HG02759 (cell line): Measurements from ENCODE around the gene SRGAP3.
"Not testable (repeated sequence)": the region's sequence is repeated elsewhere in the genome, so short reads cannot be mapped to it uniquely, and the experiment has no call there.

Source experiments
- ATAC-seq: cut with Tn5 transposase; IDR thresholded peaks from one replicate; pipeline ENCODE4 v1.9.1; 2021; ENCODE audit warnings: mild to moderate bottlenecking, moderate library complexity; ENCODE audit not compliant: unreplicated experiment

Gene SRGAP3

DNA sequence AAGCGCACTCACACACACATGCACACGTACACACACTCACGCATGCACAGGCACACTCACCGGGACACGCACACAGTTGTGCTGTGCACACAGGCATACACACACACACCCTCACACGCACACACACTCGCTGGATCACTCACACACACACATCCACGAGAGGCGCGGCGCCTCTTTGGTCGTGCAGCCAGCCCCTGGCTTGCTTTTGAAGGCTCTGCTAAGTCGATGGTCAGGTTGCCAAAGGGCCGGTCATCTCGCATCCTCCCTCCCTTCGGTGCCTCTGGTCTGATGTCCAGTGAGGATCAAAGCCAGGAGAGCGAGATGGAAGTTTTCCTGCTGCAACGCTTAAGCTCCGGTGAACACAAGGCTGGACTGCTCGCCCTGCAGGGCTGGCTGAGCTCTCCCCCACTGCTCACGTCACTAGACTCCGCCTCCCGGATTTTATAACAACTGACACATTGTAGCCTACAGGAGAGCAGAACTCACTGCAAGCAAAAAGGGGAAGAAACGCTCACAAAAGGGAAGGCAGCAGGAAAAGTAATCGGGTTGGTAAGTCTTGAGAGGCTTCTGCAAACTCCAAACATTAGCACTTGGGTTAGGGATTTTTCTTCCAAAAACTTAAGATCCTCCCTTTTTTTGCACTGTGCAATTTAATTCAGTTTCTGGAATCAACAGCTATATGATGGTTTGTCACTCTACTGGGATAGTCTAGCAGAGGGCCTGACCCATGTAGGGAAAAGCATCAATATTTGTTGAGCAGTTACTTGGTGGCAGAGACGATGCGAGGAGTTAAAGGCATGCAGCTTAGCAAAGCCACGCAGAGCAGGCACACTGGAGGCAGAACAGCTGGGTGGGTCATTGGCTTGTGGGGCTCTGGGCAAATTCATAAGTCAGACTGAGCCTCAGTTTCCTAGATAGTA, at the start of gene SRGAP3:
SRGAP3 (minus strand) TSS at position 374 of the 920 bp plus-strand sequence. CDS start 695 bp downstream, outside the sequence.
- peak; percentile 100 for ATAC-seq

DNA sequence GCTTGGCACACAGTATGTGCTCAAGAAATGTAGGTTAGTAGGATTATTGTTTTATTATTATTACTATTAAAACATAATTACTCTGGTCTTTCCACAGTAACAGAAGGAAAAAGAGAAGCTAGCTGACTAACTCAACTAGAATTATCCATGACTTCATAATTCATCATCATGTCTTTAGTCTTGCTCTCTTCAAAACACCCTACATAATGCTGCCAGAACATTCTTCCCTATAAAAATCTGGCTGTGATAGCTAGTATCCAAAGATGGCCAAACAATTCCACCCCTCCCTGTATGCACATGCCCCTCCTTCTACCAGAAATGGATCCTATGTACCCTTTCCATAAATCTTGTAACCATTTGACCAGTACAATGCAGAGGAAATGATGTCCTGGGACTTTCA, 48.8 kb upstream of the SRGAP3 start:
- no peak for ATAC-seq

DNA sequence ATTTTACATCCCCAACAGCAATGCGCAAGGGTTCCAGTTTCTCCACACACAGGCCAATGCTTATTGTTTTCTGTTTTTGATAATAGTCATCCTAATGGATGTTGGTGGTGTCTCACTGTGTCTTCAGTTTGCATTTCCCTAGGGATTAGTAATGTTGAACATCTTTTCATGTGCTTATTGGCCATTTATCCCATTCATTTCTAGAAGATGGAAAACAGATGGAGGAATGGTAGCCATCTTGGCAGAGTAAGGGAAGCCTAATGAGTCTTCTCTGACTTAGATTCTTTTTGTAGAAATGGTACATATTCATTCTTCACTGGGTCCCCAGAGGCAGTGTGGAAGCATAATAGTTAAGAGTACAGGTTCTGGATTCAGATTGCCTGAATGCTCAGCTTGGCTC, 46.8 kb upstream of the SRGAP3 start:
- no peak for ATAC-seq

DNA sequence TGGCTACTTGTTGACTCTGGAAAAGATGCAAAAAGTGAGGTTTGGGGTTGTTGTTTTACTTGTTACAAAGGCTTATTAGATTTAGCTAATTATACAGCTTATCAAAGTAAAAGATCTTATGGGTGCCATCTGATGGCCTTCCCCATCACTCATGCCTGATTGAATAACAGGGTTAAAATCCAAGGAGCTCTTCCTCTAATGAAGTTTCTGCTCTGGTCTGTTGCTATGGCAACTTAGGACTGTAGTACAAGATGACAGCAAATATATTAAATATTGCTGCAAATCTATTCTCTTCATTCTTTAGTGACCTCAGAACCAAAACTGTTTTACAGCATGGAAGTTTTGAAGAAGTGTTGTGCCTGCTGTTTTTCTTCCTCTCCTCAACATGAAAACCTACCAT, 45.6 kb upstream of the SRGAP3 start:
- ATAC-seq: no peak

DNA sequence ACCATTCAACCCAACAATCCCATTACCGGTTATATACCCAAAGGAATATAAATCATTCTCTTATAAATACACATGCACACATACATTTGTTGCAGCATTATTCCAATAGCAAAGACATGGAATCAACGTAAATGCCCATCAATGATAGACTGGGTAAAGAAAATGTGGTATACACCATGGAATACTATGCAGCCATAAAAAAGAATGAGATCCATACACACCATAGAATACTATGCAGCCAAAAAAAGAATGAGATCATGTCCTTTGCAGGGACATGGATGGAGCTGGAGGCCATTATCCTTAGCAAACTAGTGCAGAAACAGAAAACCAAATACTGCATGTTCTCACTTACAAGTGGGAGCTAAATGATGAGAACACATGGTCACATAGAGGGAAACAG, 44.5 kb upstream of the SRGAP3 start:
- ATAC-seq: not testable (repeated sequence)

DNA sequence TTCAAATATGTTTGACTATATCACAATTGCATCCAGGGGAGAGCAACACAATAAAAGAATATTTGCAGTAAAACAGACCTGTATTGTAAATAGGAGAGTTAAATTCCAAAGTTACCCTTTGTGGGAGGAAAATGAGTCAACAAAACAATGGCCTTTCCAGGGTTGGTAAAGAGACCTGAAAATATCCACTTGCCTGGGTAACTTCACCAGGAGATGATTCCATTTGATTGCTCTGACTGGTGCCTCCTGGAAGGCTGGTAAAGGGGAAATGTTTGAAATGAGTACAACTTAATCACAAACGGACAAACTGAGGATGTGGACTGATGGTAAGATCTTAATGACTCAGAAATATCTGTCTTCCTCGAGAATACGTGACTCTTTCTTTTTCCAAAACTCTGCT, 43.6 kb upstream of the SRGAP3 start:
- no peak for ATAC-seq

DNA sequence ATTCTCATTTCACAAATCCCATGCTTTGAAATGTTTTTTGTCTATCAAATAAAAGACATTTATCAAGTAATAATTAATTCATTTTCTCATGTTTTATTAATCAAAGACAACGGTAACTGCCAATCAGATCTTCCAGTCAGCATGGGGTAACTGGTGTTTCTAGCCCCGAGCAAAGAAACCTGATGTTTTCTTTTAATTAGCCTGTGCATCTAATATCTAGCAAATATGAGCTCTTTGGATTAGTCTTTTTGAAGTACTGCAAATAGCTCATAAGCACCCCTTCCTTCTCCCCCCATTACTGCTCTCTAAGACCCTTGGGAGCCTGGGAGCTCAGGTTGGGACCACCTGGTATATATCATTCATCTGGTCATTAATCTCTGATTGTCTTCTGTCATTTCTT, 43.1 kb upstream of the SRGAP3 start:
- ATAC-seq: no peak

DNA sequence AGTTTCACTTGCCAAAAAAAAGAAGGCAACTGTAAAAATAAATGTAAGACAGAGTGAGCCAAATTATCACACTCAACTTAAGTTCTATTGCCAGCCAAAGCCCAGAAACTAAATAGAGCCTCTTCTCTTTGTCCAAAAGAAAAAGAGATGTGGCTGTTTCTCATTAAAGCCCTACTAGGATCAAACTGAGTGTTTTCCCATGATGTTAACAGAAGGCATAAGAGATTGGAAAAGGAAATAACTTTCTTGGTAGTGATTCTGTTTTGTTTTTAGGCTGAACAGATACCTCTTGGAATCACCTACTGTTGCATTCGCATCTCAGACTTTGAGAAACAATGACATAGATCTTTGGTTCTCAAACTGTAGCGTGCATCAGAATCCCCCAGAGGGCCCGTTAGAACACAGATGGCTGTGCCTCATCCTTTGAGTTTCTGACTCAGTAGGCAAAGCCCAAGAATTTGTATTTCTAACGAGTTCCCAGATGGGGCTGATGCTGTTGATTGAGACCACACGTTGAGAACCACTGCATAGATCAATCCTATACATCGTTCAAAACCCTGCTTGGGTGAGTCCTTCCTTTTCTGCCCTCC, 42.5 kb upstream of the SRGAP3 start:
- ATAC-seq: no peak

DNA sequence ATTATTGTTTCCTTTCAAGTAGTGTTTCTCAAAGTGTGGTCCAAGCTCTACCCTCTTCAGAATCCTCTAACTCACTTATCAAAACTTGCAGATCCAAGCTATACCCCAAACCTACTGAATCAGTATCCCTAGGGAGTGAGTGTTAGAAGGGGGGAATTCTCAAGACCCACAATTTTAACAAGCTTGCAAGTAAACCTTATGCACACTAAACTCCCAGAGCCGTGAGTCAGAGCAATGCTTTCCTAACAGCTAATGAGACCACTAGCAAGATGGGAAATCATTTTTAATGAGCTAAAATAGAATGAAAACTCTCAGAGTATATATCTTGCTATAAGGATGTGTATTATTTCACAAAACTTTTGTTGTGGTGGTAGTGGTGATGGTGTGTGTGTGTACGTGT, 41.1 kb upstream of the SRGAP3 start:
- no peak for ATAC-seq

DNA sequence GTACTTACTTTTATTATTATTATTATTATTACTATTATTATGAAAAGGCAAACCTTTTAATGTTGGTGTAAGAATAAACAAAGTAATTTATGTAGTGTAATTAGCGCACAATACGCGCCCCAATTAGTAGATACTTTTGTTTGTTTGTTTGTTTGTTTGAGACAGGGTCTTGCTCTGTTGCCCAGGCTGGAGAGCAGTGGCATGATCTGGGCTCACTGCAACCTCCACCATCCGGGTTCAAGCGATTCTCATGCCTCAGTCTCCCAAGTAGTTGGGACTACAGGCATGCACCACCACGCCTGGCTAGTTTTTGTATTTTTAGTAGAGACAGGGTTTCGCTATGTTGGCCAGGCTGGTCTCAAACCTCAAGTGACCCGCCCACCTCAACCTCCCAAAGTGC, 32.1 kb upstream of the SRGAP3 start:
- ATAC-seq: not testable (repeated sequence)

DNA sequence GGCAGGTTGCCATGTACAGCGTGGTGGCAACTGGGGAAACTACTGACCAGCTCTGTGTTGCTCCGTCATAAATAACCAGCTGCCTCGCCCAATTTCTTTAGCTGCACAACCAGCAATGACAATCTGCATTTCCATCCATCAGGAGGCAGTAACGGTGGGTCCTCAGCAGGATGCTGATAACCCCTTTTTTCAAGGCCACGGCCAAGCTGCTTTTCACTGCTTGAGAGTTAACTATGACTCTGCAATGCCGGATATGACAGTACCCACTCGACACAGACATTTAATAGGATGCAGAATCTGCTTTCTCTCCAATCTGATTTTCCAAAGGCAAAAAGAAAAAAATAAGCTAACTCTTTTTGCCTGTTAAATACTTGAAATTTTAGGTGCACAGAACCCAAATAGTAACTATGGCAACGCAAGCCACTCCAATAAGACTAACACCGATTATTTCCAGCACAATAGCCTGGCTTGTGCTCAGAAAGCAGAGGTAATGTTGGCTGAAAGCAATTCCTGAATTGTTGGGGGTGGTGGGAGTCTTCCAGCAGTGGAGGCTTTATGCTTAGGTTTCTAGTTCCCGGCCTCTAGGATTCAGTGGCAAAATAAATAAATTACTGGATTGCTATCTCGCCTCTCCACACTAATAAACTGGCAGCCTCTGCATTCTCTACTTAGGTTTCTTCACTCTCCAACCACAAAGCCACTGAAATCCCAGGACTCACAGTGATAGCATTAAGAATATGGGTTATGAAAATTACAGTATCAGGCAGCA, 31.2 kb upstream of the SRGAP3 start:
- no peak for ATAC-seq

DNA sequence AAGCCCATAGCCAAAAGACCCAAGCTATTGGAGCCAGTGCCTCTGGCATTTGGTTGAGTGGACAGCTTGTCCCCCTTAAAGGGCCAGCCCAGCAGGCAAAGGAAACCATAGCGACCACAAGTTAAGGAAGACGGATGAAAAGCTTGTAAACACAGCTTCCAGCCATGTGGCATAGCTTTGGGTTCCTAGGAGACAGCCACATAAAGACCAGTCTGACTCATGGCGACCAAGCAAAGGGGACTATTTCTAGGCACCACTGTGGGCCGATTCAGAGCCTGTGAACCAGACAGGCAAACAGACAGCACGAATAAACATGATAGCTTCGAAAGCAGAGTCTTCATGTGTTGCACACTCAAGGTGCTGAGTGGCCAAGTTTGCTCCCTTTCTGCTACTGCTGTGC, 30.5 kb upstream of the SRGAP3 start:
- no peak for ATAC-seq

DNA sequence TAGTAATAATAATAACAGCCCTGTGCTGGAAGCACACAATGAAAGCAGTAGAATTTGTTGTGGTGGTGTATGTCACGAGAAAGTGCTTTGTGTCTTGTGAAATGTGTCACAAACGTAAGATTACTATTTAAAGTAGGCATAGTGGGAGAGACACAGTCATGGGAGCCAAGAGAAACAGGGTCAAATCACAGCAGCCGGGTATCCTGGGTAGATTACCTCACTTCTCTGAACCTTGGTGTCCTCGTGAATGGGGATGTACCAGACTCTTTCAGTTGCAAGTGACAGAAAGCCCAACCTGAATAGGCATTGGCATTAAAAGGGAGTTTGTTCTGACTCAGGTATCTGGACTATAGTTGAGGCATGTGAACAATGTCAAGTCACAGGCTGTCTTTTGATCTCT, 29.1 kb upstream of the SRGAP3 start:
- no peak for ATAC-seq

DNA sequence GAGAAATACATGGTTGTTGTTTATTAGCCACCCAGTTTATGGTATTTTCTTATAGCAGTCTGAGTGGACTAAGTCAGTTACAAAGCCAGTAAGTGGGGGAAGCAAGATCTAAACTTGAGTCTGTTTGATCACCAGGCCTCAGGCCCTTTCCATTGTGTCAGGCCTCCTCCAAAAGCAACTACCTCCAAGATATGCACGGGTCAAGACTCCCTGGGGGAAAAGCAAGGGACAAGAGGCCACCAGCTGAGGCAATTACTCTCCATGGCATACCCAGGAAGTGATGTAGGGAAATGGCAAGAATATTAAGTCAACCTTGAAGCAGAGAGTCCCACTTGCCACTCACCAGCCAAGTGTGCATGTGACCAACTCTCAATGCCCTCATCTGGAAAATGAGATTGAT, 28.6 kb upstream of the SRGAP3 start:
- no peak for ATAC-seq

DNA sequence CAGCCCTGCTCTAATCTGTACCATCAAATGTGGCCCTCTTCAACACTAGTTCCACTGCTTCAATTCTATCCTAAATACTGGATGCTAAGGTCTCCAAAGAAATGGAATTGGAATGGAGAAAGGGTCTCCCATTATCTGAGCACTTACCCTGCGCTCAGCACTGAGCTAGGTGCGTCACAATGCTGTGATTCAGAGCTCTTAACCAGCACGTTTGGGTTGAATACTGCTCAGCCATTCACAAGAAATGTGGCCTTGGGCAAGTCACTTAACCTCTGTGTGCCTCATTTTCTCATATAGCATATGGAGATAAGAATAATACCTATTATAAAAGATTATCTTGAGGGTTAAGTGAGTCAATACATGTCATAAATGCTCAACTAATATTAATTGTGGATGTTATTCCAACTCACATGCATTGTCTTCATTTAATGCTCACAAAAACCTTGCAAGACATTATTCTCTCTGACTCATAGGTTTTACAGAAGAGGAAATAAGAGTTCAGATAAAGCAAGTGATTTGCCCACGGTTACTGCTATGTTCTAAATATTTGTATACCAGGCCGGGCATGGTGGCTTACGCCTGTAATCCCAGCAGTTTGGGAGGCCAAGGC, 27.4 kb upstream of the SRGAP3 start:
- ATAC-seq: no peak

DNA sequence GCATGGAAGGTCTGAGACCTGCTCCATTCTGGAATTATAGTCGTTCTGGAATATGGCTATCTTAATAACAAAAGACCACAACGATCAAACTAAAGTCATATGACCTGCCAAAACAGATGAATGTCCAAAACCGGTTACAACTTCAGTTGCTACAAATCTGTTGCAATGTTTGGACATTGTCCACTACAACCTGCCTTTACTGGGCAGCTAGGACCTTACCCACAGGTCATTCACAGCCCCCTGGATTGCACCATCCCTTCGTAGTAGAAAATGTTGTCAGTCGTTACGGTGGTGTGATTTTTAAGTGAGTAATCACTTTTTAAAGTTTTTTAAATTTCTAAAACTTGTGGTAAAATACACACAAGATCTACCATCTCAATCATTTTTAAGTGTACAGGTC, 22.5 kb upstream of the SRGAP3 start:
- ATAC-seq: no peak

DNA sequence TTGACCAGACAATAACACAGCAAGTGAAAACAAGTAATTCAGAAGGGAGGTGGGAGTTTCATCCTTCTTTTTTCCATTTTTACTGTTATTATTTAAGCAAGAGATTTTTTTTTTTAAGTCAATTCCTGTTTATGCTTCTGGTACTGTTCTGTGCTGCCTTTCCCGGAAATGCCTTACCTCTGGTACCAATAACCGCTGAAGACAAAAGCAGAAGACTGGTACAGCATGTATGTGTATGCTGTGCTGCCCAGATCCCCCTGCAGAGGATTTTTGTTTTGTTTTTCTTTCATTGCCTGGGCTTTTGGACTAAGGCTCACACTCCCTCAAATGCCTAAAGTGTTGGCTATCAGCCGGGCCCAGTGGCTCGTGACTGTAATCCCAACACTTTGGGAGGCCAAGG, 21.3 kb upstream of the SRGAP3 start:
- no peak for ATAC-seq

DNA sequence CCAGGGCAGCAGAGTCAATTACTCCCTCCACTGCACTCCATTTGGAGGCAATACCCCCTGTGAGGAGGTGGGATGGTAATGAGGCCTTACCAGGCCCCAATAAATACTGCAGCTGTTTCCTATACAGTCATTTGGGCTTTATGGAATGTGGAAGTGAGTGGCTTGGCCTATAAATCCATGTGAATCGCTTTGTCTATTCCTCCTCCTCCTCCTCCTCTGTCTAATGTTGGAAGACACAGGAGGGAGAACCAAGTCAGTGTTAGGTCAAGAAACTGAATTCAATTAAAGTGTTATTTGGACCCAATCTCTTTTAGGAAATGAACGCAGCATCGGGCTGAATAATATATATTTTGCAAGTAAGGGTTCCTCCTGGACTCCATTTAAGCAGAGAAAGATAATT, 17.3 kb upstream of the SRGAP3 start:
- no peak for ATAC-seq

DNA sequence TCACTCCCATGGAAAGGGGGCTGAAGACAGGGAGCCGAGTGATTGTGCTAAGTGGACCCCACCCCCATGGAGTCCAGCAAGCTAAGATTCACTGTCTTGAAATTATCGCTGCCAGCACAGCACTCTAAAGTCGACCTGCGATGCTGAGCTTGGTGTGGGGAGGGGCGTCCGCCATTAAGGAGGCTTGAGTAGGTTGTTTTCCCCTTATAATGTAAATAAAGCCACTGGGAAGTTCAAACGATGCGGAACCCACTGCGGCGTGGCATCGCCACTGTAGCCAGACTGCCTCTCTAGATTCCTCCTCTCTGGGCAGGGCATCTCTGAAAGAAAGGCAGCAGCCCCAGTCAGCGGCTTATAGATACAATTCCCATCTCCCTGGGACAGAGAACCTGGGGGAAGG, 10.9 kb upstream of the SRGAP3 start:
- no peak for ATAC-seq

DNA sequence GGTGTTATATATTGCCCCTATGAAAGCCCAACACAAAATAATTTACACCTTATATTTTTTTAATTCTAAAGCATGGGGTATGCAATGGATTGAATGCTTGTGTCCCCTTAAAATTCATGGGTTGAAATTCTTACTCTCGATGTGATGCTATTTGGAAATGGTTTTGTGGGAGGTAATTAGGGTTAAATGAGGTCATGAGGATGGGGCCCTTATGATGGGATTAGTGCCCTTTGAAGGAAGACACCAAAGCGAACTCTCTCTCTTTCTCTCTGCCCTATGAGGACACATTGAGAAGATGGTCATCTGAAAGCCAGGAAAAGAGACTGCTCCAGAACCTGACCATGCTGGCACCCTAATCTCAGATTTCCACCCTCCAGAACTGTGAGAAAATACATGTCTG, 7.6 kb upstream of the SRGAP3 start:
- no peak for ATAC-seq

DNA sequence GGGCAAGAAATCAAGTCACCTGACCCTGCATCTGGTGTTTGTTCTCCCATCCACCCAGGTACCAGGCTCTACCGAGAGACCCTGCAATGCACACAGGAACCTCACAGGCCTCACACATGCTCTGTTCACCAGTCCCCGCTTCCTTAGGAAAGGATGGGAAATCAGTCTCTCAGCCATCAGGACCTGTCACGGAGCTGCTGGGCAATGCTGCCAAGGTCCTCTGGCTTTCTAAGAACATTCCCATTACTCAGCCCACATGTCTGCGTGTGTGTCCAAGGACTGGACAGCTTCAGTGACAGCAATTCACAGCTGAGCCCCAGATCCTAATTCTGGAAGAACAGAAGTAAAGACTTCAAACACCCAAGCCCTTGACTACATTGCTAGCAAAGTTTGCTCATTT, 6.5 kb upstream of the SRGAP3 start:
- no peak for ATAC-seq
